M059J (cell line): ENCODE data around the gene KRTAP19-3. TPM values are rescaled to one million over a fixed set of nuclear protein-coding genes. Genes with fewer than 3 reads are reported as not detected.
A peak's percentile ranks its signal among the peaks of the same experiment; 100 is the strongest.
"Not testable (repeated sequence)": the region's sequence is repeated elsewhere in the genome, so short reads cannot be mapped to it uniquely, and the experiment has no call there.

Experiments used
- DNase-seq: peaks from one replicate; pipeline ENCODE4 v3.0.0-alpha.2; 2012; ENCODE audit warnings: low read depth
- total RNA-seq: library from RNA; depleted of rRNA; stranded (reverse); fragments of >200 nt; shearing (Covaris generic); gene quantifications from 2 replicates; pipeline ENCODE4 v1.2.3, GENCODE V29; 2014; rRNA removed

The KRTAP19-3 gene
- not detected in 2 replicates for total RNA-seq

- no peak for DNase-seq
These were observed at the start of gene KRTAP19-3 for GRCh38 chr21:30491963-30492428. TSS of gene KRTAP19-3 (minus strand) at chr21:30492013. CDS start at chr21:30491957, 56 bp downstream.

GRCh38 chr21:30518876-30519275 lies 27.1 kb upstream of the KRTAP19-3 start:
- DNase-seq, result no peak

- DNase-seq, result no peak
These were observed 23.9 kb upstream of the KRTAP19-3 start for GRCh38 chr21:30515681-30516080.

- not testable (repeated sequence) for DNase-seq
These were observed 13.9 kb upstream of the KRTAP19-3 start for GRCh38 chr21:30505621-30506205.

- no peak for DNase-seq
These were observed 10.2 kb upstream of the KRTAP19-3 start, which contains the start of gene KRTAP19-5 for GRCh38 chr21:30502041-30502440. TSS of gene KRTAP19-5 (minus strand) at chr21:30502141. CDS start at chr21:30502090, 51 bp downstream.

- DNase-seq, result no peak
These were observed 5.3 kb upstream of the KRTAP19-3 start, which contains the start of gene KRTAP19-4 for GRCh38 chr21:30497065-30497464. TSS of gene KRTAP19-4 (minus strand) at chr21:30497165. CDS start at chr21:30497110, 55 bp downstream.

DNA sequence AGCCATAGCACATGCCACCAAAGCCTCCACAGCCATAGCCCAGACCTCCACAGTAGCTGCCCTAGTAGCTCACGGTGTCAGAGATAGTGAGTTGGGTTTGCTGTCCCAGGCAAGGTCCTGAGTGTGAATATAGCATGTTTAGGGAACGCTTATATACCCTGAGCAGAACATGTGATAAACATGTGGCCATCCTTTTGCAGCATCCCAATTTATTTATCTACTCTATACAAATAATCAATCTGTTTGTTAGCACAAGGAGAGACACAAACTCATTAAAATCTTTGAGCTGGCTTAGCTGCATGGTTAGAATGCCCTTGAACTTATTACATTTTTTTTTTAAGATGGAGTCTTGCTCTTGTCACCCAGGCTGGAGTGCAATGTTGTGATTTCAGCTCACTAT lies 4.5 kb downstream of the KRTAP19-3 start, which contains the start of gene KRTAP19-2:
Gene KRTAP19-2 (minus strand): TSS at position 101 of the 400 bp plus-strand sequence. CDS start 88 bp downstream, at position 13.
- no peak for DNase-seq

- no peak for DNase-seq
These were observed 5.6 kb downstream of the KRTAP19-3 start for GRCh38 chr21:30486180-30486579.

- DNase-seq, result no peak
These were observed 9.7 kb downstream of the KRTAP19-3 start for GRCh38 chr21:30482130-30482529.

DNA sequence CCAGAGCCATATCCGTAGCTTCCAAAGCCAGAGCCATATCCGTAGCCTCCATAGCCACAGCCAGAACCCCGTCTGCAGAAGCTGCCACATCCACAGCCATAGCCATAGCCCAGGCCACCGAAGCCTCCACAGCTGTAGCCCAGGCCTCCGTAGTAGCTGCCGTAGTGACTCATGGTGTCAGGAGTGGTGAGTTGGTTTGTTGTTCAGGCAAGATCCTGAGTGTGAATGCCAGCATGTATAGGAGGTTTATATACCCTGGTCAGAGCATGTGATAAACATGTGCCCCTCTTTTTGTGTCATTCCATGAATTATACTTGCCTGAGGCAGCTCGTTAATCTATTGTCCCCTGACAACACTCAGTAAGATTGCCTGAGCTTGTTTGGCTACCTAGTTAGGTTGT lies 11.7 kb downstream of the KRTAP19-3 start, which contains the start of gene KRTAP19-1:
Gene KRTAP19-1 (minus strand): TSS at position 223 of the 400 bp plus-strand sequence. CDS start 50 bp downstream, at position 173.
- DNase-seq, result no peak

DNA sequence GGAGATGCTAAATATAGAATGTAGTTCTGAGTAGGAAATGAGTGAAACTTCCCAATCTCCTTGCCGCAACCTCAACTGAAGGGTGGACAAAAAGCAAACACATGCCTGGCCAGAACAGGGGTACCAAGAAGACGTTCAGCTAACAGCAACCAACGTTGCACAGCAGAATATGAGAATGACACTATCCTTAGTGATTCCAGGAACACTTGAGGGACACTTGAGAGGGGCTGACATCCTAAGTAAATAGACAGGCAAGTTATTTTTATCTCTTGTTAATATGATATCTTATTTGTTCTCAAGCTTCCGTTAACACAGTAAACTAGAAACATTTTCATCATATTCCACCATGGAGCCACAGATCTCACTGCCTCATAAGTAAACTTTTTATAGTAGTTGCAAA lies 12.6 kb downstream of the KRTAP19-3 start:
- DNase-seq, result no peak

- no peak for DNase-seq
These were observed 13.8 kb downstream of the KRTAP19-3 start for GRCh38 chr21:30478004-30478403.

- DNase-seq, result no peak
These were observed 22.7 kb downstream of the KRTAP19-3 start for GRCh38 chr21:30468900-30469714.

DNA sequence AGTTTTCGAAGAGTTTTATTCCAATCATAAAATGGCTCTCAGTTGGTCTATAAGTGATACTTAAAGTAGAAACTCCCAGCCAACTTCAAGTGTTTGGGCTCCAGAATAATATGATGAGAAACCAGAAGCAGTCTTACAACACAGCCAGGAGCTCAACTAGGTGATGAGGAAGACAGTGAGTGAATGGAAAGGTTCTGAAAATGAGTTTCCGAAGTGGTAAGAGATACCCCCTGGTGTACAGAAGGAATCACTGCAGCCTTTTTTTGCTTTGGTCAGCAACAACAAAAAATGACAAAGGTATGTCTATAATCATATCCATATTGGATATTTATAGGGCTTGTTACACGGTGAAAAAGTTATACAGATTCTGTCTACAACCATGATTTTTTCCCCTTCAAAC lies 28.1 kb downstream of the KRTAP19-3 start:
- DNase-seq, result peak; percentile 1

GRCh38 chr21:30448514-30448913 lies 43.3 kb downstream of the KRTAP19-3 start:
- DNase-seq, result no peak

- DNase-seq, result no peak
These were observed 44.8 kb downstream of the KRTAP19-3 start for GRCh38 chr21:30447056-30447455.

GRCh38 chr21:30444204-30444603 lies 47.6 kb downstream of the KRTAP19-3 start:
- DNase-seq, result no peak

DNA sequence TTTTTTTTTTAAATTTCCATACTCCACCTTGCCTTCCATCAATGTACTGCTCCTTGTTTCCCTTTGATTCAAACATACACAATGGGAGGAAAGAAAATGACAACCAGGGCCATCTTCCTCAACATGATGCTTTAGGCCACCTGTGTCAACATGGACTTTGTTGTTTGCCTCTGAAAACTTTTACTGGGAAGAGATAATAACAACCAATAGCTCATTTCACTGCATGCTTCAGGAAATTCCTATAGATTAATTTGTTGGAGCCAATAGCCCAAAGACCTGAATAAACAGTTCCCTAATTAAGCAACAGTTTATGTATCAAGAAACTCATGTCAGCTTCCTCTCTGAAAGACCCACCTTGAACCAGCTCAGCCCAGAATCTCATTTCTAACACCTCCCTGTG lies 48.6 kb downstream of the KRTAP19-3 start:
- DNase-seq, result no peak
